Anterior cingulate cortex (tissue), 58 donors: Measurements from ENCODE around the gene ERGIC1.
A peak's percentile ranks its signal among the peaks of the same experiment; 100 is the strongest.

ENCODE experiments used
- DNase-seq, 58 donors: peaks; one replicate each; lab custom pipeline; 2025; lab: John Stamatoyannopoulos, UW

Gene ERGIC1

DNA sequence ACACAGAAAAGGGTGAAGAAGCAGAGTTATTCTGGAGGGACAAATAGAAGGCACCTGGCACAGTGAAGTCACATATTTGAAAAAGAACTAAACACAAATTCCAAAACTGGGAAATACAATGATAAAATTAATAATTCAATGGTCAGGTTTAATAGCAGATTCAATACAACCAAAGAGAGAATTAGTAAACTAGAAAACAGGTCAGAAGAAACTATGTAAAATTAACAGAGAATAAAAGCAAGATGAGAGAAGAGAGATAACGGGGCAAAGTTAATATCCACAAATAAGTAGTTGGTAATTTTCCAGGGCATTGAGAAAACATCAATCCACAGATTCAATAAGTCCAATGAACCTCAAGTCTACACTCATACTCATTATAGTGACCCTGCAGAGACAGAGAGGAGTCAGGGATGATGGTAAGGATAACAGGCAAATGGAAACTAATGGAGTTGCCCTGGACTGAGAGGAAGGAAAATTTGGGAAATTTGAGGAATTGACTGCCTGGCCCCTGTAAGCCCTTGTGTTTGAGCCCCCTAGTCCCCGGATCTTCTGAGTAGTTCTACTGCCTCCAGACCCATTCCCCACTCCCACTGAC is 8.3 kb upstream of the ERGIC1 start:
- no peak for DNase-seq

DNA sequence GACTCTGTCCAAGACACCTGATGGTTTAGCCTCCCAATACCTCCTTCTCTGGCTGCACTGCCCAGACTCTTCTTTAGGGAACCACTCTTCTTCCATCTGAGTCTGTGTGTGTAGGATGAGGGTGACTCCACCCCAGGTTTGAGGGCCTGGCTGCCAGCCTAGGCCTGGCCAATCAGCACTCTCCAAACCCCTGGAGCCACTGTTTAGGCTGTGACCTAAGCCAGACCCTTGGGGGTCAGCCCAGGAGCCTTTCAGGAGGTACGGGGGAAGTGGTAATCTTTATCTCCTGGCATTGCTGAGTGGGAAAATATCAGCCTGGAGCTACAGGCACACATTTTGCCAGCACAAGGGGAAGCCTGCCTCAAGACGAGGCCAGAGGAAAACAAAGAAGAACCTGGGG is 6.2 kb upstream of the ERGIC1 start:
- no peak for DNase-seq

- no peak for DNase-seq
Measured at GRCh38 chr5:172828911-172829431, 5.1 kb upstream of the ERGIC1 start.

- DNase-seq: no peak
Measured at GRCh38 chr5:172830275-172830799, 3.7 kb upstream of the ERGIC1 start.

- no peak for DNase-seq
Measured at GRCh38 chr5:172830876-172831662, 3.0 kb upstream of the ERGIC1 start.

GRCh38 chr5:172832383-172833315 is 1.4 kb upstream of the ERGIC1 start:
- DNase-seq: no peak

DNA sequence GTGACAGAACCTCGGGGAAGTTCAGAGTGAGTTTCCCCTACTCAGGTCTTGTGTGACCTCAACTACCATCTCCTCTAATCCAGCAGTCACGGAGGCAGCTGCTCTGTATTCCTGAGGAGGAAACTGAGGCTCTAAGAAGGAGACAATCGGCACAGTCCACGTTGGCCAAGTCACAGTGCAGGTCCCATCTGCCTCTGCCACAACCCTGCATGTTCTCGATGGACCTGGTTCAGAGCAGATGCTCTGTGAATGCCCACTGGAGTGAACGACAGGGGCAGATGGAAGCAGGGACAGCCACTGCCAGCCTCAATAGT is 722 bp upstream of the ERGIC1 start:
- DNase-seq: no peak

GRCh38 chr5:172834415-172835289 is 601 bp downstream of the ERGIC1 start:
- DNase-seq: peak in 24 of 58 donors; percentile 14 to 52 (median 28)

GRCh38 chr5:172835290-172835993 is 1.4 kb downstream of the ERGIC1 start:
- DNase-seq: no peak

- no peak for DNase-seq
Measured at GRCh38 chr5:172835994-172836356, 1.9 kb downstream of the ERGIC1 start.

DNA sequence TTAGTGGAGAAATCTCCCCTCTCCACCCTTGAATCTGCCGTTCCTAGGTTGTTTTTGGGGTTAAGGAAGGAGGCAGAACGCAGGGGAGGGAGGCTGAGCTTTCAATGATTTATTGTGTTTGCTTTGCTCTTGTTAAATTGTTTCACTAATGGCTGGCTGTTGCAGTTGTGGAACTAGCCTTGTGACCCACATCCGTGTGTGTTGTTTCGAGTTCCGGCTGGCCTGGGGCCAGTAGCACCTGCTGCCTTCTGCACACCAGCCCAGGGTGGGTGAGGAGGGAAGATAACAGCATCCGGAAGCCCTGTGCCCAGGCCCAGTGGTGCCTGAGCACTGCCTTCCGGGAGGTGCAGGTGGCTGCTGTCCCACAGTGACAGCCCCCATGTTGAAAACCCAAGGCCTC is 3.6 kb downstream of the ERGIC1 start:
- DNase-seq: peak in 13 of 58 donors; percentile 11 to 43 (median 23)

- no peak for DNase-seq
Measured at GRCh38 chr5:172838151-172838875, 4.3 kb downstream of the ERGIC1 start.

GRCh38 chr5:172839669-172840431 is 5.8 kb downstream of the ERGIC1 start:
- peak in 4 of 58 donors; percentile 9 to 31 (median 20) for DNase-seq

DNA sequence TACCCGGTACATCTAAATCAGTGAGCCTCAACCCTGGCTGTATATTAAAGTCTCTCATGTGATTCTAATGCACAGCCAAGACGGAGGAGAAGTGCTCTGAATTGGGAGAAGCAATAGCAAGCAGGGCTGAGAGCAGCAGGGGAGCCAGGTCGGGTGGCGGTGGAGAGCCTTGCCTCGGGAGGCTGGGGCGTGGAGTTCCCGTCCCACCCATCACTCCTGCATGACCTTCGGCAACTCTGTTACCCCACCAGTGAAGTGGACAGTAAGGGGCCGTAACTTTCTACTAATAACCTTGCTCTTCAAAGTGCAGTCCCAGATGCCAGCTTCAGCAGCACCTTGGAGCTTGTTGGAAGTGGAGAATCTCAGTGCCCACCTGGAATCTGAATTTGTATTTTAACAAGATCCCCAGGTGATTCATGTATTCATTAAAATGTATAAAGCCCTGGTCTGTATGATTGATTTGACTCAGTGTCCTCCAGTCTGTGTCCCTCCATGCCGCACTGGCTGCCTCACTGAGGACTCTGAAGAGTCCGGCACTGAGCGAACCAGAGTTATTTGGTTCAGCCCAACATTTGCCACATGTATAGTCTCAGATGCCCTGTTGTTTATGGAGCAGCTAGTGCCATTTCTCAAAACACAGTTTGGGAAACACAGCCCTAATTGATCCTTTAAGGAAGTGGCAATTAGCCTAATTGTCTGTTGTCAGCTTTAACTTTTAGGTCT is 6.5 kb downstream of the ERGIC1 start:
- DNase-seq: peak in 1 of 58 donors; percentile 31

- no peak for DNase-seq
Measured at GRCh38 chr5:172841256-172841655, 7.2 kb downstream of the ERGIC1 start.

DNA sequence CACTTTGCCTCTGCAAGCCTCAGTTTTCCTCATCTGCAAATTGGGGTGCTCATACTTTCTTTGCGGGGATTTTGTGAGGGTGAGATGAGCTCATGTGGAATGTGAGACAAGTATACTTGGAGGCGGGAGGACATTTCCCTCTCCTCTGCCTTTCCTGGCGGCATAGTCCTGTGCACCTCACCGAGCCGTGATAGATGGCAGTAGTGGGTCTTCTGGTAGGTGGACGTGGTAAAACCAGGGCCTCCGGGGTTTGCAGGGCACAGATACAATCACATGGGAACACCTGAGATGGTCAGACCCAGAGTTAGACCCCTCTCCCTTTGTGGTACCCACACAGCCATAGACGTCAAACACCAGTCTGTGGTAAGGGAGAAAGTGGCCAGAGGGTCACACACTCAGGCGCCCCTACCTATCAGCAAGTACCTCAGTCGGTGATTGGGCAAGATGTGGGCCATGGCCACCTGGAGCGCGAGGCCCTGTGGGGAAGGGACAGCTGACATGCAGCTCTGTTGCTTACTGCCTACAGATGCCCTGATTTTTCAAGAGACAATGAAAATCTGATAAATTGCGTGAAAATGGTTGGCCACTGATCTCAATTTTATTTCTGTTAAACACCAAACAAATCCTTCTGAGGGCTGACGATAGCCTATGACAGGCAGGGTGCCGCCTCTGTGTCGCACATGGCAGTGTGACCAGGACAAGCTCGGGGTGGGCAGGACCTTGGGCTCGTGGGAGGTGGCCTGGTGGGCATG is 9.9 kb downstream of the ERGIC1 start:
- no peak for DNase-seq

GRCh38 chr5:172844577-172844838 is 10.5 kb downstream of the ERGIC1 start:
- DNase-seq: no peak
